GM19463 (cell line): ENCODE results near the gene CPXM1.
"Not testable (repeated sequence)": the region's sequence is repeated elsewhere in the genome, so short reads cannot be mapped to it uniquely, and the experiment has no call there.

Source experiments
- ATAC-seq: cut with Tn5 transposase; IDR thresholded peaks from one replicate; pipeline ENCODE4 v1.9.1; 2021; ENCODE audit warnings: mild to moderate bottlenecking, moderate library complexity; ENCODE audit not compliant: unreplicated experiment

The CPXM1 gene

GRCh38 chr20:2770091-2770490 is 30.3 kb downstream of the CPXM1 start:
- ATAC-seq: not testable (repeated sequence)

- no peak for ATAC-seq
Measured at GRCh38 chr20:2768632-2769015, 31.8 kb downstream of the CPXM1 start.

- no peak for ATAC-seq
Measured at GRCh38 chr20:2767768-2768631, 32.4 kb downstream of the CPXM1 start.

- ATAC-seq: no peak
Measured at GRCh38 chr20:2763186-2763585, 37.2 kb downstream of the CPXM1 start.

- no peak for ATAC-seq
Measured at GRCh38 chr20:2762578-2763131, 37.8 kb downstream of the CPXM1 start.

- no peak for ATAC-seq
Measured at GRCh38 chr20:2761885-2762284, 38.5 kb downstream of the CPXM1 start.

GRCh38 chr20:2760952-2761305 is 39.5 kb downstream of the CPXM1 start:
- ATAC-seq: no peak

- no peak for ATAC-seq
Measured at GRCh38 chr20:2760297-2760951, 40.0 kb downstream of the CPXM1 start.

- ATAC-seq: no peak
Measured at GRCh38 chr20:2759603-2760296, 40.7 kb downstream of the CPXM1 start.

GRCh38 chr20:2759143-2759542 is 41.3 kb downstream of the CPXM1 start:
- no peak for ATAC-seq

GRCh38 chr20:2757969-2758368 is 42.5 kb downstream of the CPXM1 start:
- no peak for ATAC-seq

GRCh38 chr20:2757001-2757400 is 43.4 kb downstream of the CPXM1 start:
- ATAC-seq: no peak

GRCh38 chr20:2756056-2756611 is 44.3 kb downstream of the CPXM1 start:
- ATAC-seq: no peak

GRCh38 chr20:2755451-2756055 is 44.9 kb downstream of the CPXM1 start:
- ATAC-seq: no peak

GRCh38 chr20:2754424-2754823 is 46.0 kb downstream of the CPXM1 start:
- ATAC-seq: no peak

- ATAC-seq: no peak
Measured at GRCh38 chr20:2753461-2754040, 46.9 kb downstream of the CPXM1 start.

GRCh38 chr20:2752567-2753460 is 47.6 kb downstream of the CPXM1 start:
- ATAC-seq: no peak

- no peak for ATAC-seq
Measured at GRCh38 chr20:2751878-2752566, 48.4 kb downstream of the CPXM1 start.

GRCh38 chr20:2751347-2751877 is 49.0 kb downstream of the CPXM1 start:
- ATAC-seq: no peak
